Esophagus muscularis mucosa (tissue), 4 donors: ENCODE data around the gene CBX4. TPM values are rescaled to one million over a fixed set of nuclear protein-coding genes. Genes with fewer than 3 reads are reported as not detected.

ENCODE experiments used
- DNase-seq: peaks from one replicate; pipeline ENCODE4 v3.0.0-alpha.2; 2017; ENCODE audit errors: extremely low spot score
- H3K27ac ChIP-seq, 4 donors: fragments of 200-600 bp; sonication (generic); replicated peaks in 1 of 4; 1 replicate in 3 of 4; 2 replicates in 1 of 4; pipeline ENCODE4 v1.5.1; 2016 to 2019; ENCODE audit warnings: mild to moderate bottlenecking in 1 of 4
- H3K27me3 ChIP-seq, 4 donors: fragments of 200-600 bp; sonication (generic); one replicate each; pipeline versions ENCODE4 v1.5.1 to v1.6.0; 2016 to 2019
- H3K36me3 ChIP-seq, 4 donors: fragments of 200-600 bp; sonication (generic); one replicate each; pipeline ENCODE4 v1.5.1; 2016 to 2019
- H3K4me1 ChIP-seq, 4 donors: fragments of 200-600 bp; sonication (generic); one replicate each; pipeline ENCODE4 v1.5.1; 2016 to 2019
- H3K4me3 ChIP-seq, 4 donors: fragments of 200-600 bp; sonication (generic); 1 replicate in 2 of 4; 2 replicates in 2 of 4; pipeline ENCODE4 v1.5.1; 2016 to 2019; ENCODE audit warnings: mild to moderate bottlenecking in 4 of 4, moderate library complexity in 1 of 4
- H3K9me3 ChIP-seq, 4 donors: fragments of 200-600 bp; sonication (generic); 1 replicate in 3 of 4; 2 replicates in 1 of 4; pipeline ENCODE4 v1.5.1; 2016 to 2019
- CTCF ChIP-seq, 3 experiments: fragments of 200-600 bp in 2 of 3; fragments of 450-650 bp in 1 of 3; sonication (generic) in 2 of 3; IDR thresholded peaks; one replicate each; pipeline ENCODE4 v1.5.1; 2017 to 2019; ENCODE audit warnings: antibody characterized with exemption in 3 of 3, mild to moderate bottlenecking in 2 of 3, moderate library complexity in 1 of 3
- EP300 ChIP-seq: sonication (generic); formaldehyde crosslinking; IDR thresholded peaks from one replicate; pipeline ENCODE4 v1.6.1; 2017; ENCODE audit warnings: antibody characterized with exemption
- POLR2A ChIP-seq: fragments of 450-650 bp; IDR thresholded peaks from one replicate; pipeline ENCODE4 v1.6.1; 2017; ENCODE audit warnings: antibody characterized with exemption, moderate library complexity, mild to moderate bottlenecking, low read depth
- POLR2AphosphoS5 ChIP-seq, 2 donors: sonication (generic); formaldehyde crosslinking; IDR thresholded peaks; one replicate each; pipeline ENCODE4 v1.6.1; 2017; ENCODE audit warnings: antibody characterized with exemption in 2 of 2
- WGBS: methylation state at CpG from one replicate; pipeline ENCODE4 v1.1.5; 2018; 5-methylcytosine and 5-hydroxymethylcytosine counted together
- intact Hi-C: fragments of 100-400 bp; cut with DNase I; formaldehyde crosslinking; loops from one replicate; pipeline ENCODE4 v1.15.1; 2023
- total RNA-seq, 4 donors: library from RNA; depleted of rRNA; stranded (reverse); fragments of >200 nt; gene quantifications; one replicate each; pipeline versions ENCODE4 v1.1.0 to v1.2.1, GENCODE V29; 2016

The CBX4 gene
- total RNA-seq, 4 donors from 2014 or later: 6.6 to 14.1 (median 12.3) TPM

DNA sequence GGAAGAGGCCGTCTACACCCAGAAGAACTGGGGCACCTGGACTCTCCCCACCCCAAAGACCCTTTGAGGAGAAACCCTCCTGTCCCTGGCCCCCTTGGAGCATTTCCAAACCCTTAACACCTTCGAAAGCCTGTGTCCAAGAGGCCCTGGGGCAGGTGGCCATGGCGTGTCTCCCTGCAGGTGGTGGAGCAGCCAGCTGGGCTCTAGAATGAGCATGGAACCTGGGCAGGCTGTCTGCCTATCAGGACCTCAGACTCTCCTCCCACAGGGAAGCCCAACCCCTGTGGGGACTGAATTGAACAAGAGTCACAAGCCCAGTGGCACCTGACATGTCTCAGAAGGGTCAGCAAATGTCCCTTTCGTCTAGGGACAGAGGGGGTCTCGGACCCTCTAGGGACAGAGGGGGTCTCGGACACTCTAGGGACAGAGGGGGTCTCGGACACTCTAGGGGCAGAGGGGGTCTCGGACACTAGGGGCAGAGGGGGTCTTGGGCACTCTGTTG is 8.4 kb downstream of the CBX4 start:
- WGBS: 98% methylated on average over 8 of the region's 8 CpGs
- no peak overlapping the region for H3K27ac ChIP-seq

DNA sequence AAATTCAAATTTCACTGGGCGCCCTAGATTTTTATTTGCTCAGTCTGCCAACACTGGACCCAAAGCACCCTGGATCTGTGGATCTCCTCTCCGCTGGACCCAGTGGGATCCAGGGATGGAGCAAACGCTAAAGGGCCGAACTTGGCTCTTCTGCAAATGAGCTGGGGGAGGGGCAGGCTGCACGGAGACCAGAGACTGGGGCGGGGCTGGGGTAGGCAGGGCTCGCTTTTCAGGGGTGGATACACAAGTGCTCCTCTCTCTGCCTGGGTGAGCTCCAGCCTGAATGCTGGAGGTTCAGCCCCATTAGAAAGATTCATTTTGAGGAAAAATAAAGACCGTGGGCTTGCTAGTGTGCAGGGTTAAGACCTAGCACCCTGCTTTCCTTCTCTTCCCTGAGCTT is 8.9 kb downstream of the CBX4 start:
- intact Hi-C loops: no loop called here
- no peak overlapping the region for H3K27ac ChIP-seq
- peaks cover 0 to 22% (median 20%) of the 10 kb centered on the region in 4 donors for H3K36me3 ChIP-seq
- WGBS: 75% methylated on average over 8 of the region's 8 CpGs
- H3K27me3 ChIP-seq: peaks cover 0 to 25% (median 4%) of the 10 kb centered on the region in 4 donors
- no peaks in the 10 kb centered on the region for H3K9me3 ChIP-seq
- H3K4me3 ChIP-seq: no peak overlapping the region
- H3K4me1 ChIP-seq: peaks cover 25 to 64% (median 37%) of the 10 kb centered on the region in 4 donors
- TF ChIP-seq POLR2AphosphoS5 (IDR thresholded peaks at IDR 0.05) (no peak), EP300 (no peak), CTCF (IDR thresholded peaks at IDR 0.05) (no peak), POLR2A (no peak)
- no peak for DNase-seq

More for the DNA sequence above, 8.4 kb downstream of the CBX4 start:
- Histone ChIP-seq H3K9me3 (no peaks in the 10 kb centered on the region), H3K36me3 (peaks cover 0 to 23% (median 22%) of the 10 kb centered on the region in 4 donors), H3K27me3 (peaks cover 0 to 22% (median 4%) of the 10 kb centered on the region in 4 donors), H3K4me1 (peaks cover 27 to 68% (median 41%) of the 10 kb centered on the region in 4 donors), H3K4me3 (no peak overlapping the region)
- DNase-seq: no peak
- intact Hi-C loops: no loop called here
- TF ChIP-seq CTCF (IDR thresholded peaks at IDR 0.05): no peak
- TF ChIP-seq EP300: no peak
- no peak for TF ChIP-seq POLR2A
- TF ChIP-seq POLR2AphosphoS5 (IDR thresholded peaks at IDR 0.05): no peak

- no peak overlapping the region for H3K4me3 ChIP-seq
- no peak overlapping the region for H3K27ac ChIP-seq
- H3K4me1 ChIP-seq: peaks cover 25 to 62% (median 37%) of the 10 kb centered on the region in 4 donors
- peaks cover 0 to 31% (median 4%) of the 10 kb centered on the region in 4 donors for H3K27me3 ChIP-seq
- DNase-seq: no peak
- TF ChIP-seq POLR2AphosphoS5 (IDR thresholded peaks at IDR 0.05) (no peak), CTCF (IDR thresholded peaks at IDR 0.05) (no peak), POLR2A (no peak), EP300 (no peak)
- intact Hi-C loops: no loop called here
- H3K36me3 ChIP-seq: peaks cover 0 to 14% (median 11%) of the 10 kb centered on the region in 4 donors
- WGBS: 66% methylated on average over 2 of the region's 2 CpGs
- no peaks in the 10 kb centered on the region for H3K9me3 ChIP-seq
Observed at GRCh38 chr17:79829457-79829856, 9.8 kb downstream of the CBX4 start.

GRCh38 chr17:79829004-79829403 is 10.2 kb downstream of the CBX4 start:
- TF ChIP-seq CTCF (IDR thresholded peaks at IDR 0.05) (no peak), POLR2AphosphoS5 (IDR thresholded peaks at IDR 0.05) (no peak), POLR2A (no peak), EP300 (no peak)
- Histone ChIP-seq H3K27me3 (peaks cover 0 to 30% (median 4%) of the 10 kb centered on the region in 4 donors), H3K27ac (no peak overlapping the region), H3K4me1 (peaks cover 25 to 60% (median 36%) of the 10 kb centered on the region in 4 donors), H3K9me3 (no peaks in the 10 kb centered on the region), H3K36me3 (peaks cover 0 to 10% (median 7%) of the 10 kb centered on the region in 4 donors), H3K4me3 (no peak overlapping the region)
- intact Hi-C loops: no loop called here
- no peak for DNase-seq
- 61% methylated on average over 2 of the region's 2 CpGs for WGBS
